HEK293T (cell line): ENCODE data around the gene TRMU.

Source experiments
- ARNT ChIP-seq: fragments of 450-650 bp; IDR thresholded peaks from 2 replicates; pipeline ENCODE4 v1.6.1; 2017; ENCODE audit warnings: mild to moderate bottlenecking
- CTBP1 ChIP-seq: fragments of 450-650 bp; IDR thresholded peaks from 2 replicates; pipeline ENCODE4 v1.6.1; 2016; ENCODE audit warnings: borderline replicate concordance
- ELF4 ChIP-seq: fragments of 450-650 bp; IDR thresholded peaks from 2 replicates; pipeline ENCODE4 v1.6.1; 2017; ENCODE audit warnings: antibody characterized with exemption
- FOXM1 ChIP-seq: fragments of 450-650 bp; IDR thresholded peaks from 2 replicates; pipeline ENCODE4 v1.6.1; 2017; ENCODE audit warnings: mild to moderate bottlenecking, borderline replicate concordance
- PKNOX1 ChIP-seq: fragments of 450-650 bp; IDR thresholded peaks from 2 replicates; pipeline ENCODE4 v1.6.1; 2016
- SUZ12 ChIP-seq: fragments of 450-650 bp; IDR thresholded peaks from 2 replicates; pipeline ENCODE4 v1.6.1; 2016; ENCODE audit warnings: mild to moderate bottlenecking
- ZNF384 ChIP-seq: fragments of 450-650 bp; IDR thresholded peaks from 2 replicates; pipeline ENCODE4 v1.6.1; 2016

- no peak for TF ChIP-seq PKNOX1
- TF ChIP-seq ARNT: no peak
- TF ChIP-seq CTBP1: no peak
- no peak for TF ChIP-seq SUZ12
- TF ChIP-seq ZNF384: no peak
- no peak for TF ChIP-seq ELF4
- TF ChIP-seq FOXM1: no peak
Measured at GRCh38 chr22:46380581-46380980, 45.1 kb downstream of the TRMU start.
